GM12873 (cell line): ENCODE data around the gene SLC25A44.

Source experiments
- TF ChIP-seq, protein P1 (sequence below): IDR thresholded peaks from 2 replicates; pipeline ENCODE4 v1.5.1; 2012; ENCODE audit warnings: low read depth, mild to moderate bottlenecking, moderate library complexity, low read length, control low read depth; ENCODE audit not compliant: insufficient read depth; ENCODE audit errors: missing control alignments

The SLC25A44 gene

GRCh38 chr1:156248323-156248683 is 54.4 kb downstream of the SLC25A44 start:
- TF ChIP-seq, protein P1, sequence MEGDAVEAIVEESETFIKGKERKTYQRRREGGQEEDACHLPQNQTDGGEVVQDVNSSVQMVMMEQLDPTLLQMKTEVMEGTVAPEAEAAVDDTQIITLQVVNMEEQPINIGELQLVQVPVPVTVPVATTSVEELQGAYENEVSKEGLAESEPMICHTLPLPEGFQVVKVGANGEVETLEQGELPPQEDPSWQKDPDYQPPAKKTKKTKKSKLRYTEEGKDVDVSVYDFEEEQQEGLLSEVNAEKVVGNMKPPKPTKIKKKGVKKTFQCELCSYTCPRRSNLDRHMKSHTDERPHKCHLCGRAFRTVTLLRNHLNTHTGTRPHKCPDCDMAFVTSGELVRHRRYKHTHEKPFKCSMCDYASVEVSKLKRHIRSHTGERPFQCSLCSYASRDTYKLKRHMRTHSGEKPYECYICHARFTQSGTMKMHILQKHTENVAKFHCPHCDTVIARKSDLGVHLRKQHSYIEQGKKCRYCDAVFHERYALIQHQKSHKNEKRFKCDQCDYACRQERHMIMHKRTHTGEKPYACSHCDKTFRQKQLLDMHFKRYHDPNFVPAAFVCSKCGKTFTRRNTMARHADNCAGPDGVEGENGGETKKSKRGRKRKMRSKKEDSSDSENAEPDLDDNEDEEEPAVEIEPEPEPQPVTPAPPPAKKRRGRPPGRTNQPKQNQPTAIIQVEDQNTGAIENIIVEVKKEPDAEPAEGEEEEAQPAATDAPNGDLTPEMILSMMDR: no peak

GRCh38 chr1:156249593-156249992 is 55.7 kb downstream of the SLC25A44 start:
- TF ChIP-seq, protein P1: no peak

GRCh38 chr1:156251527-156251926 is 57.6 kb downstream of the SLC25A44 start:
- TF ChIP-seq, protein P1: no peak

DNA sequence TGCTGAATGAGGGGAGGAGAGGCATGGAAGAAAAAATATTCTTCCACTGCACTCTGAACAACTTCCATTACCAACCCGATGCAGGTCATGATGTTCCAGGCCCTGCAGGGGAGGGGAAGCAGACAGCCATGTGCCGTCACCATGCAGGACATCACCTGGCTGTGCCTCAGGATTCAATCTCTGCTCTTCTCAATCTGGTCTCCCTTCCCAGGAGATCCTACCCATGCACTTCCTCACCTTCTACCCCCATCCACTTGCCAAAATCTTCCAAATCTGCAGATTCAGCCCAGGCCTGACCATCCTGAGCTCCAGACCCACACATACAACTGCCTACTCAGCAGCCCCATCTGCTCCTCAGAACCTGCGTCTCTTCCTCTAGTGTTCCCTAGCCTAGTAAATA is 59.7 kb downstream of the SLC25A44 start:
- TF ChIP-seq, protein P1: no peak

GRCh38 chr1:156257711-156258110 is 63.8 kb downstream of the SLC25A44 start:
- TF ChIP-seq, protein P1: no peak

GRCh38 chr1:156258859-156259258 is 65.0 kb downstream of the SLC25A44 start:
- TF ChIP-seq, protein P1: no peak

DNA sequence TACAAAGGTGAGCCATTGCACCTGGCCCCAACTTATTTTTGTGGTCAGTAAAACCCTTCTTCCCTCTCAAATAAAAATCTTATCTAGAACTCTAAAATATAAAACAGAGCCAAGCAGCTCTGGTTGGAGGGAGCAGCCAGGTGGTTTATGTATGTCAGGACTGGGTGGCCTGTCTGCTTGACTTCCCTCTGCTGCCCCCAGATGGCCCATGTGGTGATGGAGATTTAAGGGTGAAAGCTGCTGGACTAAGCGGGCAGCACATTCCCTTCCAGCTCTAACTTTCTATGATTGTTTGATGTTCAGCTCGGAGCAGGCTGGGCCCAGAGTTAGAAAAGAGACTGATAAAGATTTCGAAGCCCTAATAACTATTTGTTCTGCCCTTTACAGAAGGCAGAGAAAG is 65.9 kb downstream of the SLC25A44 start:
- TF ChIP-seq, protein P1: no peak
